GM12878 (cell line): Measurements from ENCODE around the gene ICE2. TPM values are rescaled to one million over a fixed set of nuclear protein-coding genes. Genes with fewer than 3 reads are reported as not detected.

Source experiments
- polyA plus RNA-seq, 11 experiments: library from polyadenylated mRNA; depleted of rRNA in 4 of 11; unstranded in 6 of 11; stranded (reverse) in 5 of 11; fragments of >200 nt; fragmentation: Nextera tagmentation in 4 of 11; fragmentation: Illumina TruSeq in 1 of 11; extraction: Ambion mirVana in 4 of 11; extraction: Trizol in 1 of 11; gene quantifications; 1 replicate in 1 of 11; 2 replicates in 10 of 11; pipeline versions ENCODE4 v1.2.1 to v1.2.3, GENCODE V29; 2011 to 2016; ENCODE audit warnings: inconsistent platforms in 2 of 11, missing spikeins in 2 of 11, low read depth in 1 of 11
- small RNA-seq: library from RNA; depleted of rRNA; stranded (forward); fragments of <200 nt; gene quantifications from one replicate; pipeline ENCODE3, GENCODE V24; 2014
- total RNA-seq, 4 experiments: library from RNA; depleted of rRNA in 3 of 4; stranded (reverse); fragments of >200 nt in 3 of 4; fragmentation: Illumina TruSeq in 1 of 4; extraction: Trizol in 1 of 4; gene quantifications; 2 replicates each; pipeline versions ENCODE4 v1.2.1 to v1.2.3, GENCODE V29; 2013 to 2021

The ICE2 gene
- total and polyA plus RNA-seq, 10 of the 15 experiments (the other 5 are each of a cell fraction or from before 2014, with no cell fraction given), result 14.2 to 62.0 (median 44.9) TPM

Small RNA genes lying within 50 kb of the gene (small RNA-seq; reads per million reads assigned to genes)
- gene AC087385.3, result not detected

Other genes with a start within 250 kb of the ICE2 start
- 212 and 231 TPM in 2 replicates for gene ANXA2, start 81.2 kb downstream of the ICE2 start, total RNA-seq (2014; rRNA removed)
- 221 and 227 TPM in 2 replicates for gene ANXA2, start 81.2 kb downstream of the ICE2 start, total RNA-seq (2014; rRNA removed; fragmentation: Illumina TruSeq; extraction: Trizol)
- 169 and 170 TPM in 2 replicates for gene ANXA2, start 81.2 kb downstream of the ICE2 start, total RNA-seq (2021)
- gene ANXA2, start 81.2 kb downstream of the ICE2 start, polyA plus RNA-seq (2011; rRNA removed), result 133 and 135 TPM in 2 replicates
- 324 and 357 TPM in 2 replicates for gene ANXA2, start 81.2 kb downstream of the ICE2 start, polyA plus RNA-seq (2014; fragmentation: Illumina TruSeq; extraction: Trizol)
- gene ANXA2, start 81.2 kb downstream of the ICE2 start, polyA plus RNA-seq (2014; fragmentation: Nextera tagmentation; extraction: Ambion mirVana), result 100 to 1,000 TPM; 507 to 540 TPM
- 226 and 248 TPM in 2 replicates for gene ANXA2, start 81.2 kb downstream of the ICE2 start, polyA plus RNA-seq (2014; rRNA removed)
- gene ANXA2, start 81.2 kb downstream of the ICE2 start, polyA plus RNA-seq (2016; fragmentation: Nextera tagmentation; extraction: Ambion mirVana), result 100 to 1,000 TPM; 314 to 343 TPM